ENCODE results near the gene ALDH18A1. TPM values are rescaled to one million over a fixed set of nuclear protein-coding genes. Genes with fewer than 3 reads are reported as not detected.

ALDH18A1 gene
- total and polyA plus RNA-seq, 8 donors: 48.2 to 72.0 (median 58.1) TPM

- no peak overlapping the region for H3K27ac ChIP-seq
- intact Hi-C loops (cut with DNase I): no loop called here
Measured at GRCh38 chr10:95562341-95562965, 94.1 kb downstream of the ALDH18A1 start.

GRCh38 chr10:95561864-95562177 is 94.7 kb downstream of the ALDH18A1 start:
- Histone ChIP-seq H3K9me3 (no peaks in the 10 kb centered on the region), H3K4me1 (peaks cover 0 to 26% of the 10 kb centered on the region in 2 donors), H3K27ac (peak overlapping the region; percentile 45 to 57), H3K4me3 (peak overlapping the region; percentile 16 to 78), H3K27me3 (peaks cover 0 to 17% of the 10 kb centered on the region in 2 donors), H3K36me3 (no peaks in the 10 kb centered on the region)
- ATAC-seq: no peak
- no peak for TF ChIP-seq CTCF (IDR thresholded peaks at IDR 0.05)
- intact Hi-C loops (cut with DNase I): no loop called here
- no peak for DNase-seq

More at GRCh38 chr10:95562341-95562965, 94.1 kb downstream of the ALDH18A1 start:
- no peak for TF ChIP-seq CTCF (IDR thresholded peaks at IDR 0.05)
- peaks cover 0 to 17% of the 10 kb centered on the region in 2 donors for H3K27me3 ChIP-seq
- H3K9me3 ChIP-seq: no peaks in the 10 kb centered on the region
- no peak for DNase-seq
- no peaks in the 10 kb centered on the region for H3K36me3 ChIP-seq
- no peak overlapping the region for H3K4me3 ChIP-seq
- H3K4me1 ChIP-seq: peaks cover 0 to 26% of the 10 kb centered on the region in 2 donors
- ATAC-seq: no peak

GRCh38 chr10:95561177-95561863 is 95.2 kb downstream of the ALDH18A1 start, which contains the start of gene SORBS1:
Gene SORBS1 (minus strand): TSS chr10:95561371. CDS start chr10:95441135, 120,236 bp downstream.
- H3K27me3 ChIP-seq: peaks cover 0 to 17% of the 10 kb centered on the region in 2 donors
- DNase-seq: peak; percentile 94 to 98 (median 97)
- no peaks in the 10 kb centered on the region for H3K9me3 ChIP-seq
- ATAC-seq: peak; percentile 99
- H3K27ac ChIP-seq: peak within 1 kb of the TSS; percentile 76 to 86
- H3K4me3 ChIP-seq: peak within 1 kb of the TSS; percentile 77 to 78
- no peaks in the 10 kb centered on the region for H3K36me3 ChIP-seq
- intact Hi-C loops (cut with DNase I): no loop called here
- peaks cover 0 to 26% of the 10 kb centered on the region in 2 donors for H3K4me1 ChIP-seq
- TF ChIP-seq CTCF (IDR thresholded peaks at IDR 0.05): no peak

- peaks cover 0 to 17% of the 10 kb centered on the region in 2 donors for H3K27me3 ChIP-seq
- intact Hi-C loops (cut with DNase I): no loop called here
- H3K4me1 ChIP-seq: peaks cover 0 to 26% of the 10 kb centered on the region in 2 donors
- DNase-seq: peak in 3 of 4 donors; percentile 30 to 87 (median 65)
- peak overlapping the region; percentile 77 to 78 for H3K4me3 ChIP-seq
- H3K9me3 ChIP-seq: no peaks in the 10 kb centered on the region
- TF ChIP-seq CTCF (IDR thresholded peaks at IDR 0.05): no peak
- peak overlapping the region; percentile 76 to 86 for H3K27ac ChIP-seq
- H3K36me3 ChIP-seq: no peaks in the 10 kb centered on the region
- ATAC-seq: peak; percentile 34
Measured at GRCh38 chr10:95560278-95561176, 96.0 kb downstream of the ALDH18A1 start.

Measured in left lung (tissue), 10 donors.